GM06990 (cell line): ENCODE results near the gene NOL9.

Source experiments
- DNase-seq: peaks from one replicate; pipeline ENCODE4 v3.0.0-alpha.2; 2011; ENCODE audit not compliant: insufficient read length; ENCODE audit errors: extremely low read depth
- H3K27me3 ChIP-seq: replicated peaks from 2 replicates; pipeline ENCODE4 v1.6.0; 2011; ENCODE audit warnings: low read length; ENCODE audit not compliant: control insufficient read depth, insufficient read depth
- H3K36me3 ChIP-seq: 2 replicates; pipeline ENCODE4 v1.5.1; 2011; ENCODE audit warnings: low read length; ENCODE audit not compliant: control insufficient read depth, insufficient read depth
- H3K4me3 ChIP-seq: replicated peaks from 2 replicates; pipeline ENCODE4 v1.5.1; 2011; ENCODE audit warnings: low read depth, mild to moderate bottlenecking, control low read depth, low read length
- TF ChIP-seq, protein P1 (sequence below): IDR thresholded peaks from 2 replicates; pipeline ENCODE4 v1.5.1; 2011; ENCODE audit warnings: low read length, control low read depth, mild to moderate bottlenecking, inconsistent platforms; ENCODE audit not compliant: insufficient read depth, poor library complexity, severe bottlenecking

The NOL9 gene

DNA sequence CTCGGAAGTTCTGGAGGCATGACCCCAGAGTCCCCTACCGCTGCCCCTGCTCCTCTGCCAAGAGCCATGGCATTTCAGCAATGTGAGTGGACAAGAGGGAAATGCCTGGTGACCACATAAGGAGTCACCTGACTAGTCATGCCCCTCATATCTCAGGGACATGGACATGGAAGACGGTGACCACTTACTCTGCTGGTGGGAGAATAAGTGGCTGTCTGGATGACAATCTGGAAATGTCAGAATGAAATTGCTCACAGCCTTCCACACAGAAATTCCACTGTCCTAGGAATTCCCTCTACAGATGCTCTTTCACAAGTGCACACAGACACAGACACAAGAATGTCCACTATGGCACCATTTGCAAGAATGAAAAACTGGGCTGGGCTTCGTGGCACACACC, 38.5 kb downstream of the NOL9 start:
- Histone ChIP-seq H3K36me3 (no peaks in the 10 kb centered on the region), H3K27me3 (no peaks in the 10 kb centered on the region), H3K4me3 (no peak overlapping the region)
- TF ChIP-seq, protein P1, sequence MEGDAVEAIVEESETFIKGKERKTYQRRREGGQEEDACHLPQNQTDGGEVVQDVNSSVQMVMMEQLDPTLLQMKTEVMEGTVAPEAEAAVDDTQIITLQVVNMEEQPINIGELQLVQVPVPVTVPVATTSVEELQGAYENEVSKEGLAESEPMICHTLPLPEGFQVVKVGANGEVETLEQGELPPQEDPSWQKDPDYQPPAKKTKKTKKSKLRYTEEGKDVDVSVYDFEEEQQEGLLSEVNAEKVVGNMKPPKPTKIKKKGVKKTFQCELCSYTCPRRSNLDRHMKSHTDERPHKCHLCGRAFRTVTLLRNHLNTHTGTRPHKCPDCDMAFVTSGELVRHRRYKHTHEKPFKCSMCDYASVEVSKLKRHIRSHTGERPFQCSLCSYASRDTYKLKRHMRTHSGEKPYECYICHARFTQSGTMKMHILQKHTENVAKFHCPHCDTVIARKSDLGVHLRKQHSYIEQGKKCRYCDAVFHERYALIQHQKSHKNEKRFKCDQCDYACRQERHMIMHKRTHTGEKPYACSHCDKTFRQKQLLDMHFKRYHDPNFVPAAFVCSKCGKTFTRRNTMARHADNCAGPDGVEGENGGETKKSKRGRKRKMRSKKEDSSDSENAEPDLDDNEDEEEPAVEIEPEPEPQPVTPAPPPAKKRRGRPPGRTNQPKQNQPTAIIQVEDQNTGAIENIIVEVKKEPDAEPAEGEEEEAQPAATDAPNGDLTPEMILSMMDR: no peak
- no peak for DNase-seq

DNA sequence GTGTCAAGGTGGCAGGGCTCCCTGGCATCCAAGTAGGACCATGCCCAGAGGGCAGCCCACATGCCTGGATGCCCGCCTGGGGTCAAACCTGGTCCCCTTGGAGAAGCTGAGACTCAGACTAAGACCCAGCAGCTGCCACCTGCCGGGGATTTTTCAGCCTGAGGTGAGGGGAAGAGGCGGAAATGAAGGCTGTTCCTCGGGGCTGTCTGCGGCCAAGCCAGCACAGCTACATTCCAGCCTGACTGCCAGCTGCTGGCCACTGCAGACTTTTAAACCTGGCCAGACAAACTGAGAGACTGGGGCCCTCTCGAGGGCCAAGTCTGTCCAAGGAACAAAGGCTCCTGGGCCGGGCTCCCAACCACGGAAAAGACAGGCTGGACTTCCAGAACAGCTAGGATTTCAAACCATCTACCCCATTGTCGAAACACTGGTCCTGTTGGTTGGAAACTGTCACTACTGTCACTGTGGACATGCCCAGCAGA, 41.0 kb downstream of the NOL9 start:
- H3K27me3 ChIP-seq: no peaks in the 10 kb centered on the region; the same call in 1 of the 2 replicates
- TF ChIP-seq, protein P1: no peak
- H3K4me3 ChIP-seq: no peak overlapping the region
- DNase-seq: no peak
- H3K36me3 ChIP-seq: no peaks in the 10 kb centered on the region

DNA sequence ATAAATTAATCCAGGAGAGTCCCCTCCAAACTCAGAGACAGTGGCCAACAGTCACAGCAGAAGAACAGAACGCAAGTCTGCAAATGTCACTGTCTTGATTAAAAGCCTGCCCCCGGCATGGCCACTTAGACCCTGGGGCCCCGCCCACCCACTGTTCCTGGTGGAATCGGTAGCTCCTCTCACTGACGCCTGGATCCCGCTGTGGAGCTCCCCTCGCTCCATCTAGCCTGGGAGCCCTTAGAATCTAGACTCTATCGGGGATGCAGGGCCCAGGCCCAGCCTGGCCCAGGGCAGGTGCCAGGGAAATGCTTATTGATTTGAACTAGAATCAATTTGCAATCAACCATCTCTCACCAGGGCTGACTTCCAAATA, 41.4 kb downstream of the NOL9 start:
- H3K4me3 ChIP-seq: no peak overlapping the region
- no peaks in the 10 kb centered on the region for H3K36me3 ChIP-seq
- TF ChIP-seq, protein P1: no peak
- H3K27me3 ChIP-seq: no peaks in the 10 kb centered on the region; the same call in 1 of the 2 replicates
- DNase-seq: no peak

DNA sequence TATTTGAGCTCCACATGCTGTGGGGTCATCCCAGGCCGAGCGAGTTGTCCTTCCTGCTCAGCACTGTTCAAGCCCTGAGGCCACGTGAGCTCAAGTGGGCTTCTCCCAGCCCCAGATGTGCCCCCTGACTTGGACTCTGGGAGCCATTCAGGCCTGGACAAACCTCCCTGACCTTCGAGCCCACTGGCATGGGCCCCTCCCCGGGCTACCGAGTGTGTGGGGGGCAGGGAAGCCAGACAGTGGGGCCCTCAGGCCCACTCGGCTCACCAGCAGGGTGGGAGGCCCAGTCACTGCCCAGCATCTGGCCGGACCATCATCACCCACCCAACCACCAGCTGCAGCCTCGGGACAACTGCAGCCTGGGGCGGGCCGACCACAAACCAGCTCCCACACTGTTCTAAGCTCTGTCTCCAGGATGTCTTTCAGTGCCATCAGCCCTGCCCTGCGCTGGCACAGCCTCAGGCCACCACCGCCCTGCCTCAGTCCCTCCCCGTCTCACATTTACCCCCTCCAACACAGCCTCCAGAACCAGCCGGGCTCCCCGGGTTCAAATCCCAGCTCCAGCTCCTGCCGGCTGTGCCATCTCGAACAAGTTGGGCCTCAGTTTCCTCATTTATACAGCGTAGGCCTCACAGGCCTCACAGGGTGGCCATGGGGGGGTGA, 41.9 kb downstream of the NOL9 start:
- no peak overlapping the region for H3K4me3 ChIP-seq
- TF ChIP-seq, protein P1: no peak
- H3K27me3 ChIP-seq: no peaks in the 10 kb centered on the region; the same call in 1 of the 2 replicates
- DNase-seq: no peak
- H3K36me3 ChIP-seq: no peaks in the 10 kb centered on the region

DNA sequence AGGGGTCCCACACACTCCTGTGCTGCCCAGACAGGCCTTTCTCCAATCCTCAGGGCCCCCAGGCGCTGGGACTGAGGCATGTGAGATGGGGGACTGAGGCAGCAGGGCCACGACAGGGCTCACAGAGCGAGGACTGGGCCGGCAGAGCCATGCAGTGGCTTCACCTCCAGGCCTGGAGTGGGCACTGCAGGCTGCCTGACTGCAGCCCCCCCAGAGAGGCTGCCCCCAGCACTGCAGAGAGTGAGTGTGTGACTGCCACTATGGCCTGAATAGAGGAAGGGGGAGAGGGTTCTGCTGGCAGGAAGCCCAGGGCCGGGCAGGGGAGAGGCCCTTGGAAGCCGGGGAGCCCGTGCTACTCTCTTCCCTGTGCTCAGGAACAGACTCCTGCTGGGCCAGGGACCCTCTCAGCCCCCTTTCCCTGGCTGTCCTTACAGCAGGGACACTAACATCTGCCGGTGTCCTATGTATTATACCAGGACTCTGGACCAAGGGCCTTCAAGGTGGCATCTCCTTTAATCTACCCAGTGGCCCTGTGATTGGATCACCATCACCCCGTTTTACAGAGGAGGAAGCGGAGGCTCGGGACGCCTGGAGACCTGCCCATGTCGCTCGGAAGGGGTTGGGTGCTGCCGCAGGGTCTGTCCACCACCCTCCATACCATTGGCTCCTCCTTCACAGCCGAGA, 42.6 kb downstream of the NOL9 start:
- TF ChIP-seq, protein P1: no peak
- Histone ChIP-seq H3K4me3 (no peak overlapping the region), H3K27me3 (no peaks in the 10 kb centered on the region; the same call in 1 of the 2 replicates), H3K36me3 (no peaks in the 10 kb centered on the region)
- DNase-seq: no peak
